Activated T-helper 2 cell treated with anti-CD3 and anti-CD28 coated beads, Interferon-gamma antibody, Interleukin-2, Interleukin-4, amounts not matched to agents 10 μg/mL and 5 μg/mL and 100 μg/mL, durations not matched to agents 14 hours and 24 hours and 36 hours (primary cell): ENCODE measurements around the gene CEP41. TPM values are rescaled to one million over a fixed set of nuclear protein-coding genes. Genes with fewer than 3 reads are reported as not detected.

Source experiments
- DNase-seq: peaks from one replicate; pipeline ENCODE4 v3.0.0; 2021; ENCODE audit warnings: low spot score
- H3K27ac Mint-ChIP-seq: one replicate; pipeline ENCODE4 v1.8.0; 2021; ENCODE audit warnings: mixed read lengths
- H3K27me3 Mint-ChIP-seq: one replicate; pipeline ENCODE4 v1.8.0; 2021; ENCODE audit warnings: low read depth, mixed read lengths
- H3K36me3 Mint-ChIP-seq: one replicate; pipeline ENCODE4 v1.8.0; 2021; ENCODE audit warnings: low read depth, mixed read lengths
- H3K4me1 Mint-ChIP-seq: one replicate; pipeline ENCODE4 v1.8.0; 2021; ENCODE audit warnings: low read depth, mixed read lengths
- H3K4me3 Mint-ChIP-seq: one replicate; pipeline ENCODE4 v1.8.0; 2021; ENCODE audit warnings: low read depth, mild to moderate bottlenecking, moderate library complexity, mixed read lengths
- H3K9me3 Mint-ChIP-seq: one replicate; pipeline ENCODE4 v1.8.0; 2021; ENCODE audit warnings: mixed read lengths
- intact Hi-C: fragments of 100-400 bp; cut with micrococcal nuclease; formaldehyde crosslinking; loops from one replicate; pipeline ENCODE4 v1.15.1; 2023
- total RNA-seq: library from RNA; stranded (reverse); gene quantifications from 2 replicates; pipeline ENCODE4 v1.2.3, GENCODE V29; 2022

Gene CEP41
- total RNA-seq, 1 donor from 2014 or later, result 15.9 TPM

GRCh38 chr7:130405003-130405402 is 35.8 kb downstream of the CEP41 start:
- H3K36me3 Mint-ChIP-seq, result peaks cover 21% of the 10 kb centered on the region
- H3K4me1 Mint-ChIP-seq, result peaks cover 10% of the 10 kb centered on the region
- no peak overlapping the region for H3K27ac Mint-ChIP-seq
- no peaks in the 10 kb centered on the region for H3K27me3 Mint-ChIP-seq
- no peak overlapping the region for H3K4me3 Mint-ChIP-seq
- intact Hi-C loops, result no loop called here
- no peaks in the 10 kb centered on the region for H3K9me3 Mint-ChIP-seq
- DNase-seq, result no peak

DNA sequence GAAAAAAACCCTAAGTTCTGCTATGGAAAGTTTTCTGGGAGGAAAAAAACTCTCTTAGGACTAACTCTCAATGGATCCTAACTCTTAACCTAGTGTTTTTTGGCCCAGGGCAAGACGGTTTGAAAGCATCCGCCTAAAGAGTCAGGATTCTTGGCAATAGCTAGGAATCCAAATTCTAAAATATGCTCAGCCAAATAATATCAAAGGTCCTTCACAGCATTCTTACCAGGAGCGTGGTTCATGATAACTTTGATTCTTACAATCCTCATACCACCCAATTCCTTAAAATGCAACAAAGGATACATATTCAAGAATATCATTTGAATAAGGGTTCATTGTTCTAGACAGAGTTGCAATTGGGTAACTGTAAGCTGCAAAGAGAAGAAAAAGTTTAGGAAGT is 39.2 kb downstream of the CEP41 start:
- no peak overlapping the region for H3K27ac Mint-ChIP-seq
- intact Hi-C loops, result no loop called here
- no peak for DNase-seq
- no peak overlapping the region for H3K4me3 Mint-ChIP-seq
- no peaks in the 10 kb centered on the region for H3K9me3 Mint-ChIP-seq
- H3K27me3 Mint-ChIP-seq, result no peaks in the 10 kb centered on the region
- H3K36me3 Mint-ChIP-seq, result peaks cover 34% of the 10 kb centered on the region
- H3K4me1 Mint-ChIP-seq, result peaks cover 8% of the 10 kb centered on the region

- H3K27me3 Mint-ChIP-seq, result no peaks in the 10 kb centered on the region
- intact Hi-C loops, result no loop called here
- no peak overlapping the region for H3K27ac Mint-ChIP-seq
- H3K4me3 Mint-ChIP-seq, result no peak overlapping the region
- DNase-seq, result no peak
- peaks cover 8% of the 10 kb centered on the region for H3K4me1 Mint-ChIP-seq
- H3K9me3 Mint-ChIP-seq, result no peaks in the 10 kb centered on the region
- peaks cover 36% of the 10 kb centered on the region for H3K36me3 Mint-ChIP-seq
Measured at GRCh38 chr7:130401101-130401500, 39.7 kb downstream of the CEP41 start.

GRCh38 chr7:130400120-130400572 is 40.7 kb downstream of the CEP41 start:
- Mint-ChIP-seq H3K27me3 (no peaks in the 10 kb centered on the region), H3K27ac (no peak overlapping the region), H3K9me3 (no peaks in the 10 kb centered on the region), H3K4me1 (peaks cover 13% of the 10 kb centered on the region), H3K4me3 (no peak overlapping the region), H3K36me3 (peaks cover 36% of the 10 kb centered on the region)
- intact Hi-C loops, result no loop called here
- DNase-seq, result no peak

DNA sequence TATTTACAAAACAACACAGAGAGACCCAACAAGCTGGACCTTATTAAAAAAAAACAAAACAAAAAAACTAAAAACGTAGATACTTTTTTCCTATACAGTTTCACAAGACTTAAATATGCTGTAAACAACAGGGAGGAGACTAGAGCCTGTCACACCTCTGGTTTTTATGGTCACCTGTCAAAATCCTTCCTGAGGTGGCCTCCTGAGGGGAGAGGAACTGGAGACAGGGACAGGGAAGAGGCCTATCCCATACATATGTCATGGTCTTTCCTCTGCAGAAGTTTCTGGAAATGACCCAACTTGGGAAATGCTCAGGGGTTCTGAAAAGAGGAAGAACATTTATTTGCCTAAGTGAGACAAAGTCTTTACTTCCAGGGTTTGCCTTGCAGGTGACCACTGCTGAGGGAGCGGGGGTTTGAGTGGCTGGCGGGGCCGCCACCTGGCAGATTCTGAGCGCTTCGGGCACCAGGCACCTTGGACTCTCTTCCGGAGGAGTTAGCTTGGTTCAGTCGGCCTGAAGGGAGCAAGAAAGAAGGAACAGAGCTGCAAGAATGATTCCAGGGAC is 42.2 kb downstream of the CEP41 start:
- H3K27me3 Mint-ChIP-seq, result no peaks in the 10 kb centered on the region
- H3K4me1 Mint-ChIP-seq, result peaks cover 27% of the 10 kb centered on the region
- DNase-seq, result no peak
- H3K9me3 Mint-ChIP-seq, result no peaks in the 10 kb centered on the region
- no peak overlapping the region for H3K27ac Mint-ChIP-seq
- no peak overlapping the region for H3K4me3 Mint-ChIP-seq
- intact Hi-C loops, result no loop called here
- H3K36me3 Mint-ChIP-seq, result peaks cover 41% of the 10 kb centered on the region

GRCh38 chr7:130397758-130398073 is 43.1 kb downstream of the CEP41 start:
- peaks cover 31% of the 10 kb centered on the region for H3K4me1 Mint-ChIP-seq
- intact Hi-C loops, result no loop called here
- no peak for DNase-seq
- no peak overlapping the region for H3K27ac Mint-ChIP-seq
- H3K27me3 Mint-ChIP-seq, result no peaks in the 10 kb centered on the region
- H3K9me3 Mint-ChIP-seq, result no peaks in the 10 kb centered on the region
- peaks cover 38% of the 10 kb centered on the region for H3K36me3 Mint-ChIP-seq
- H3K4me3 Mint-ChIP-seq, result no peak overlapping the region

- Mint-ChIP-seq H3K9me3 (no peaks in the 10 kb centered on the region), H3K4me1 (peaks cover 28% of the 10 kb centered on the region), H3K36me3 (peaks cover 33% of the 10 kb centered on the region), H3K27me3 (no peaks in the 10 kb centered on the region), H3K4me3 (no peak overlapping the region), H3K27ac (no peak overlapping the region)
- DNase-seq, result no peak
- intact Hi-C loops, result no loop called here
Measured at GRCh38 chr7:130397051-130397757, 43.6 kb downstream of the CEP41 start.

- Mint-ChIP-seq H3K4me3 (no peak overlapping the region), H3K36me3 (peaks cover 31% of the 10 kb centered on the region), H3K27me3 (no peaks in the 10 kb centered on the region), H3K27ac (peak overlapping the region; percentile 40), H3K4me1 (peaks cover 28% of the 10 kb centered on the region), H3K9me3 (no peaks in the 10 kb centered on the region)
- intact Hi-C loops, result no loop called here
- no peak for DNase-seq
Measured at GRCh38 chr7:130396109-130396508, 44.7 kb downstream of the CEP41 start.

DNA sequence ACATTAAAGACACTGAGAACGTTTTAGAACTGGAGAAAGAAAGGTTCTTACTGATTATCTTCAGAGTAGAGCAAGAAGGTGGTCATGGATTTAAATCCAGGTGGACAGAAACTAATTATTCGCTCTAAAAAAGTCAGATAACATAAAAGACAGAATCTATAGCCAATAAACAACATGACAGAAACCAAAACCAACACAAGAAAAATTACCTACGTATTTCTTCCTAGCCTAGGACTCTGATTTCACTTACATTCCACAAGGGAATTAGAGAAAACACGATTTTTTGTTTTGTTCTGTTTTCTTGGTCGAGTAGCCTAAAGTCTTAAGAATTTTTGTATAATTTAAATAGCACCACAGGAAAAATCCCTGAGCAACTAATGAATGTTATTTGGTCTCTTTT is 45.4 kb downstream of the CEP41 start:
- Mint-ChIP-seq H3K9me3 (no peaks in the 10 kb centered on the region), H3K36me3 (peaks cover 29% of the 10 kb centered on the region), H3K27me3 (no peaks in the 10 kb centered on the region), H3K27ac (no peak overlapping the region), H3K4me1 (peaks cover 28% of the 10 kb centered on the region), H3K4me3 (no peak overlapping the region)
- intact Hi-C loops, result no loop called here
- DNase-seq, result no peak

GRCh38 chr7:130394421-130395195 is 46.2 kb downstream of the CEP41 start:
- peak; percentile 24 for DNase-seq
- H3K27me3 Mint-ChIP-seq, result no peaks in the 10 kb centered on the region
- H3K36me3 Mint-ChIP-seq, result peaks cover 25% of the 10 kb centered on the region
- no peaks in the 10 kb centered on the region for H3K9me3 Mint-ChIP-seq
- H3K4me3 Mint-ChIP-seq, result peak overlapping the region; percentile 5
- H3K4me1 Mint-ChIP-seq, result peaks cover 28% of the 10 kb centered on the region
- H3K27ac Mint-ChIP-seq, result peak overlapping the region; percentile 66
- intact Hi-C loops, result no loop called here

- Mint-ChIP-seq H3K9me3 (no peaks in the 10 kb centered on the region), H3K4me1 (peaks cover 28% of the 10 kb centered on the region), H3K27ac (peak overlapping the region; percentile 66), H3K36me3 (peaks cover 22% of the 10 kb centered on the region), H3K27me3 (no peaks in the 10 kb centered on the region), H3K4me3 (peak overlapping the region; percentile 47)
- no peak for DNase-seq
- intact Hi-C loops, result no loop called here
Measured at GRCh38 chr7:130393841-130394411, 46.9 kb downstream of the CEP41 start.

DNA sequence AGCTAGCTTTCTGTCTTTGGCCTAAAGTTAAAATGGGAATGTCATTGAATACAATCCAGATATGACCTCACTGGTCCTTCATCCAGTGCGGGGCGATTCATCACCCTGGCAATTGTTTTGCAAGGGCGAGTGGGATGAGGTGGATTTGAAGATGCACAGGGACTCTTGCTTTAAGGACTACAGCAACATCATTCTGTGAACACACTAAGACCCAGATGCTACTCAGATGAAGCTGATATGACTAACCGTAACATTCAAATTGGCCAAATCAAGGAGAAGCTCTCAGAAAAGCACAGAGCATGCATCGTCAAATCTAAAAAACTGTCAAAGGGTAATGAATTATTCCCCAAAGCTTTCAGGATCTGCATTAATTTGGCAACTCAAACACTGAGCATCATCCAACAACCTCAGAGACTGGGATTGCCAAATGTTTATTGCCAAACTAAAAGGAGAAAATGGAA is 47.7 kb downstream of the CEP41 start:
- no peak overlapping the region for H3K27ac Mint-ChIP-seq
- no peak for DNase-seq
- peaks cover 14% of the 10 kb centered on the region for H3K36me3 Mint-ChIP-seq
- H3K4me1 Mint-ChIP-seq, result peaks cover 25% of the 10 kb centered on the region
- no peaks in the 10 kb centered on the region for H3K9me3 Mint-ChIP-seq
- H3K27me3 Mint-ChIP-seq, result no peaks in the 10 kb centered on the region
- H3K4me3 Mint-ChIP-seq, result no peak overlapping the region
- intact Hi-C loops, result no loop called here

DNA sequence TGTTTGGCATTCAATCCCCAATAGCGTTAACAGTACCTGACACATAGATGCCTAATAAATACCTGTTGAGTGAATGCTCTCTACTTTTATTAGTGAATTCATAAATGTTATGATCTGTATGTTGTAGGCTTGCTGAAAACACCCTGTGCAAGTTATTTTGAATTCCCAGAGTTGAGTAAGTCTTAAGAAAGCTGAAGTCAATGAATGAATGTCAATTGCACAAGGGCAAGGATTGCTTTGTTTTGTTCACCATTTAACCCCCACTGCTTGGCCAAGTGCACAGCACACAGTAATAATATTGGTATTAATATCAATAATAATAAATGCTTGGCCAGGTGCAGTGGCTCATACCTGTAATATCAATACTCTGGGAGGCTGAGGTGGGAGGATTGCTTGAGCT is 50.3 kb downstream of the CEP41 start:
- Mint-ChIP-seq H3K4me1 (peaks cover 23% of the 10 kb centered on the region), H3K27ac (no peak overlapping the region), H3K4me3 (no peak overlapping the region), H3K27me3 (no peaks in the 10 kb centered on the region), H3K9me3 (no peaks in the 10 kb centered on the region), H3K36me3 (peaks cover 4% of the 10 kb centered on the region)
- no peak for DNase-seq
- intact Hi-C loops, result no loop called here
